Transverse colon (tissue), 4 donors: ENCODE results near the gene ACACA. TPM values are rescaled to one million over a fixed set of nuclear protein-coding genes. Genes with fewer than 3 reads are reported as not detected.

ENCODE experiments used
- DNase-seq: peaks from one replicate; pipeline ENCODE4 v3.0.0-alpha.2; 2019
- H3K27ac ChIP-seq, 4 donors: fragments of 200-600 bp; sonication (generic); 2 replicates each; pipeline ENCODE4 v1.5.1; 2016 to 2018; ENCODE audit warnings: inconsistent platforms in 4 of 4
- H3K27me3 ChIP-seq: fragments of 200-600 bp; sonication (generic); 2 replicates; pipeline ENCODE4 v1.5.1; 2017; ENCODE audit warnings: inconsistent platforms
- H3K36me3 ChIP-seq, 4 donors: fragments of 200-600 bp; sonication (generic); 2 replicates each; pipeline ENCODE4 v1.5.1; 2017 to 2019; ENCODE audit warnings: inconsistent platforms in 4 of 4
- H3K4me1 ChIP-seq, 4 donors: fragments of 200-600 bp; sonication (generic); 2 replicates each; pipeline ENCODE4 v1.5.1; 2017 to 2020; ENCODE audit warnings: inconsistent platforms in 4 of 4
- H3K4me3 ChIP-seq, 4 donors: fragments of 200-600 bp; sonication (generic); 1 replicate in 1 of 4; 2 replicates in 3 of 4; pipeline versions ENCODE4 v1.5.1 to v1.6.1; 2017 to 2019; ENCODE audit warnings: inconsistent platforms in 4 of 4
- H3K9me3 ChIP-seq, 2 donors: fragments of 200-600 bp; sonication (generic); 2 replicates each; pipeline ENCODE4 v1.5.1; 2017 to 2019; ENCODE audit warnings: inconsistent platforms in 2 of 2
- CTCF ChIP-seq, 5 experiments: fragments of 200-600 bp in 3 of 5; fragments of 450-650 bp in 2 of 5; sonication (generic) in 3 of 5; IDR thresholded peaks; 1 replicate in 2 of 5; 2 replicates in 3 of 5; pipeline ENCODE4 v1.5.1; 2016 to 2017; ENCODE audit warnings: antibody characterized with exemption in 5 of 5, inconsistent platforms in 3 of 5, mild to moderate bottlenecking in 2 of 5, moderate library complexity in 1 of 5
- EP300 ChIP-seq: sonication (generic); formaldehyde crosslinking; IDR thresholded peaks from one replicate; pipeline ENCODE4 v1.6.1; 2017; ENCODE audit warnings: antibody characterized with exemption, low read depth
- POLR2A ChIP-seq: fragments of 450-650 bp; IDR thresholded peaks from one replicate; pipeline ENCODE4 v1.6.1; 2016; ENCODE audit warnings: antibody characterized with exemption, mild to moderate bottlenecking, moderate library complexity
- POLR2AphosphoS5 ChIP-seq, 3 donors: sonication (generic); formaldehyde crosslinking; IDR thresholded peaks; one replicate each; pipeline ENCODE4 v1.6.1; 2016; ENCODE audit warnings: antibody characterized with exemption in 3 of 3
- whole genome bisulfite sequencing, 2 donors: methylation state at CpG; one replicate each; pipeline ENCODE4 v1.1.5; 2018; ENCODE audit warnings: low coverage in 1 of 2; 5-methylcytosine and 5-hydroxymethylcytosine counted together
- in situ Hi-C, 4 donors: fragments of 200-750 bp; cut with MboI; loops; one replicate each; pipeline versions ENCODE4 v1.15.0 to v1.15.1; 2017; ENCODE audit warnings: low sequenced_read_pairs in 3 of 4, low pct_ligation_motif_present in 1 of 4, low pct_unique_long_range_greater_than_20kb in 1 of 4
- intact Hi-C: fragments of 100-400 bp; cut with DNase I; formaldehyde crosslinking; loops from one replicate; pipeline ENCODE4 v1.15.1; 2023; ENCODE audit warnings: low total_unique reads
- total RNA-seq, 4 donors: library from RNA; depleted of rRNA; stranded (reverse); fragments of >200 nt; gene quantifications; one replicate each; pipeline ENCODE4 v1.1.0, GENCODE V29; 2016

ACACA gene
- total RNA-seq, 4 donors from 2014 or later: 21.7 to 173 (median 23.9) TPM

GRCh38 chr17:37101306-37101705 is 305.3 kb downstream of the ACACA start:
- in situ Hi-C loops: loop anchor here in 1 of 4 donors (25.0 kb wide), 1 partner anchor 111 kb away; no protein-coding TSS in a partner anchor
- WGBS, 2 donors: 96 to 100% methylated on average over 2 of the region's 2 CpGs
- TF ChIP-seq POLR2AphosphoS5 (IDR thresholded peaks at IDR 0.05) (no peak), EP300 (no peak), CTCF (IDR thresholded peaks at IDR 0.05) (no peak), POLR2A (no peak)
- Histone ChIP-seq H3K27me3 (no peaks in the 10 kb centered on the region), H3K4me3 (no peak overlapping the region), H3K9me3 (no peaks in the 10 kb centered on the region), H3K27ac (no peak overlapping the region), H3K36me3 (peaks cover 0 to 10% (median 5%) of the 10 kb centered on the region in 4 donors), H3K4me1 (no peaks in the 10 kb centered on the region)
- intact Hi-C loops: no loop called here
- no peak for DNase-seq

DNA sequence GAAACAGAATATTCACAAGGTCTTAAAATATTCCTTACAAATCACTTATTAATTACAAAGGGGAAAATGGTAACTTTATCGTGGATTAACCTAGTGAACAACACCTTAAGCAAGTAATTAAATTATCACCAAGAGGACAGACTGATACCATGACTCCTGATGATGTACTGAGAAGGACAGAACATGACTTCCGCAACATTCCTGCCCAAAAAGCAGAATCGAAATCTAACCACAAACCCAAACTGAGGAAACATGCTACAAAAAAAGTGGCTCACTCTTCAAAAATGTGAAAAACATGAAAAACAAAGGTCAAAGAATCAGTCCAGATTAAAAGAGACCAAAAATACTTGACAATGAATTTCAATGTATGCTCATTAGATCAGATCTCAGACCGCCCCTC is 306.4 kb downstream of the ACACA start:
- in situ Hi-C loops: loop anchor here in 1 of 4 donors (25.0 kb wide), 1 partner anchor 112 kb away; no protein-coding TSS in a partner anchor

GRCh38 chr17:37098910-37099664 is 307.5 kb downstream of the ACACA start:
- Histone ChIP-seq H3K4me1 (no peaks in the 10 kb centered on the region), H3K4me3 (no peak overlapping the region), H3K27ac (no peak overlapping the region), H3K36me3 (peaks cover 0 to 16% (median 6%) of the 10 kb centered on the region in 4 donors), H3K27me3 (no peaks in the 10 kb centered on the region), H3K9me3 (no peaks in the 10 kb centered on the region)
- TF ChIP-seq EP300 (no peak), POLR2A (no peak), CTCF (IDR thresholded peaks at IDR 0.05) (no peak), POLR2AphosphoS5 (IDR thresholded peaks at IDR 0.05) (no peak)
- intact Hi-C loops: no loop called here
- in situ Hi-C loops: no loop called here
- 91 to 93% methylated on average over 9 of the region's 9 CpGs for WGBS, 2 donors
- no peak for DNase-seq

More for the DNA sequence above, 306.4 kb downstream of the ACACA start:
- Histone ChIP-seq H3K4me1 (no peaks in the 10 kb centered on the region), H3K4me3 (no peak overlapping the region), H3K27ac (no peak overlapping the region), H3K9me3 (no peaks in the 10 kb centered on the region), H3K36me3 (peaks cover 0 to 16% (median 6%) of the 10 kb centered on the region in 4 donors), H3K27me3 (no peaks in the 10 kb centered on the region)
- no peak for TF ChIP-seq CTCF (IDR thresholded peaks at IDR 0.05)
- TF ChIP-seq POLR2AphosphoS5 (IDR thresholded peaks at IDR 0.05): no peak
- no peak for TF ChIP-seq EP300
- no peak for TF ChIP-seq POLR2A
- DNase-seq: no peak
- WGBS, 2 donors: 85 to 100% methylated on average over 4 of the region's 4 CpGs
- intact Hi-C loops: no loop called here

DNA sequence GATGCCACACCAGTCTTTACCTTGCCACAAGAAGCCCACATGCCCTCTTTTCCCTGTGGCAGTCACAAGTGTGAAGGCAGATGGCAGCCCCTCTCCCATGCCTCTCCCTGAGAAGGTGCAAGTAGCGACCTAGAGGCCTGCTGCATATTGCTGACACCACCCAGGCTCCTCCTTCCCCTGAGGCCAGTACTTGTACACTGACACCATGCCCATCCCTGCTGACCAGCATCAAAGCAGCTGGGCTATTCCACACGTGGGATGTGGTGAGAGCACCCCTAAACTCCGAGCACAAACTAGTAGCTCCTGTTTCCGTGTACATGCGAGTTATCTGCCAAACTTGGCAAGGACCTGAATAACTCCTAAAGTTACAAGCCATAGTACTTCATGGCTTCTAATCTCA is 308.5 kb downstream of the ACACA start:
- no peak overlapping the region for H3K27ac ChIP-seq

More for the DNA sequence above, 308.5 kb downstream of the ACACA start:
- intact Hi-C loops: no loop called here
- H3K36me3 ChIP-seq: peaks cover 0 to 16% (median 6%) of the 10 kb centered on the region in 4 donors
- in situ Hi-C loops: no loop called here
- WGBS, 2 donors: 92% methylated on average over 5 of the region's 5 CpGs; no CpG with 5 or more reads in 1 of the 2 donors
- DNase-seq: no peak
- H3K9me3 ChIP-seq: no peaks in the 10 kb centered on the region
- H3K4me3 ChIP-seq: no peak overlapping the region
- no peaks in the 10 kb centered on the region for H3K4me1 ChIP-seq
- TF ChIP-seq POLR2A (no peak), POLR2AphosphoS5 (IDR thresholded peaks at IDR 0.05) (no peak), EP300 (no peak), CTCF (IDR thresholded peaks at IDR 0.05) (no peak)
- H3K27me3 ChIP-seq: no peaks in the 10 kb centered on the region
